Femur (tissue), 1 donor: Measurements from ENCODE around the gene OR5AU1.

Source experiments
- DNase-seq: peaks from one replicate; pipeline ENCODE4 v3.0.0-alpha.2; 2017

The OR5AU1 gene

GRCh38 chr14:21106176-21106497 lies 49.7 kb downstream of the OR5AU1 start:
- DNase-seq, result no peak

DNA sequence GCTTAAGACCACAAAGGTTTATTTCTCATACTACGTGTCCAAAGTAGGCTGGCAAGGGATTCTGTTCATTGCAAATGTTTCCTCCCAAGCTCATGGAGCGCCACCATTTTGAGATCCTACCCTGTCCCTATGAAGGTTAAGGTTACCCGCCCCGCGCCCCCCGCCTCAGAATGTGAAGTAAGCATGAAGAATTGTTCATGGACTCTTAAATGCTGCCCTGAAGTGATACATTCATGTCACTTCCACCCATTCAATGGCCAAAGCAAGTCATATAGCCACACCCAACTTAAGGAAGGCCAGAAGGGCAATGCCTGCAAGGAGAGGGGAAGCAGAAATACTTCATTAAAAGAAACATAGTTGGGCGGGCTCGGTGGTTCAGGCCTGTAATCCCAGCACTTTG lies 50.8 kb downstream of the OR5AU1 start:
- DNase-seq, result no peak
